K562 (cell line): ENCODE data around the gene SCYGR1.

Source experiments
- ZZZ3 ChIP-seq: fragments of 450-650 bp; IDR thresholded peaks from 2 replicates; pipeline ENCODE4 v1.6.1; 2016; ENCODE audit warnings: antibody characterized with exemption, mild to moderate bottlenecking, moderate library complexity
- TF ChIP-seq, protein P1 (sequence below), 3 experiments: IDR thresholded peaks in 2 of 3; conservative IDR thresholded peaks in 1 of 3; 2 replicates each; pipeline ENCODE4 v1.5.1; 2011 to 2012; ENCODE audit warnings: low read length in 3 of 3, mild to moderate bottlenecking in 3 of 3, control low read depth in 2 of 3, improper control_type of control experiment in 1 of 3, inconsistent platforms in 1 of 3, low read depth in 1 of 3, mixed read lengths in 1 of 3, moderate library complexity in 1 of 3; ENCODE audit not compliant: insufficient read depth in 2 of 3

GRCh38 chr2:227344231-227344630, 43.5 kb downstream of the SCYGR1 start:
- TF ChIP-seq, protein P1, sequence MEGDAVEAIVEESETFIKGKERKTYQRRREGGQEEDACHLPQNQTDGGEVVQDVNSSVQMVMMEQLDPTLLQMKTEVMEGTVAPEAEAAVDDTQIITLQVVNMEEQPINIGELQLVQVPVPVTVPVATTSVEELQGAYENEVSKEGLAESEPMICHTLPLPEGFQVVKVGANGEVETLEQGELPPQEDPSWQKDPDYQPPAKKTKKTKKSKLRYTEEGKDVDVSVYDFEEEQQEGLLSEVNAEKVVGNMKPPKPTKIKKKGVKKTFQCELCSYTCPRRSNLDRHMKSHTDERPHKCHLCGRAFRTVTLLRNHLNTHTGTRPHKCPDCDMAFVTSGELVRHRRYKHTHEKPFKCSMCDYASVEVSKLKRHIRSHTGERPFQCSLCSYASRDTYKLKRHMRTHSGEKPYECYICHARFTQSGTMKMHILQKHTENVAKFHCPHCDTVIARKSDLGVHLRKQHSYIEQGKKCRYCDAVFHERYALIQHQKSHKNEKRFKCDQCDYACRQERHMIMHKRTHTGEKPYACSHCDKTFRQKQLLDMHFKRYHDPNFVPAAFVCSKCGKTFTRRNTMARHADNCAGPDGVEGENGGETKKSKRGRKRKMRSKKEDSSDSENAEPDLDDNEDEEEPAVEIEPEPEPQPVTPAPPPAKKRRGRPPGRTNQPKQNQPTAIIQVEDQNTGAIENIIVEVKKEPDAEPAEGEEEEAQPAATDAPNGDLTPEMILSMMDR (IDR thresholded peaks at IDR 0.05 in 2 of 3, conservative IDR thresholded peaks at IDR 0.05 in 1 of 3; ENCODE audit: insufficient read depth in 2 of 3, low read depth in 1 of 3, low read length in 3 of 3): no peak
- no peak for TF ChIP-seq ZZZ3
